A549 (cell line): ENCODE measurements around the gene APOL5. TPM values are rescaled to one million over a fixed set of nuclear protein-coding genes. Genes with fewer than 3 reads are reported as not detected.

Experiments used
- ATAC-seq, 2 experiments: fragments of 200-7000 bp in 1 of 2; fragments of >200 bp in 1 of 2; cut with Nextera tagmentation in 1 of 2; cut with Tn5 transposase in 1 of 2; 3 replicates each; pipeline versions ENCODE4 v1.8.0 to v1.9.1; 2018 to 2020; ENCODE audit warnings: mild to moderate bottlenecking in 1 of 2, moderate library complexity in 1 of 2
- CTCF ChIA-PET: fragments of 300-600 bp; sonication (Branson Sonifier 250); formaldehyde crosslinking; extraction: SDS; loops from one replicate; lab custom pipeline; 2021; ENCODE audit warnings: antibody characterized with exemption, inconsistent platforms; lab: Yijun Ruan, JAX
- POLR2A ChIA-PET: fragments of 350-600 bp; formaldehyde crosslinking; extraction: SDS; loops from one replicate; lab custom pipeline; 2021; ENCODE audit warnings: antibody characterized with exemption, inconsistent platforms; lab: Yijun Ruan, JAX
- DNase-seq, 2 experiments: peaks; one replicate each; pipeline versions ENCODE4 v3.0.0 to v3.0.0-alpha.2; 2011 to 2016; ENCODE audit warnings: low read depth in 1 of 2, low spot score in 1 of 2
- FAIRE-seq: peaks from 2 replicates; lab custom pipeline; 2011; peaks lifted over from hg19 to GRCh38; lab: Jason Lieb, UNC
- H3K27ac ChIP-seq, 2 experiments: fragments of >200 bp; sonication (Bioruptor Twin); formaldehyde crosslinking; 3 replicates each; pipeline ENCODE4 v1.5.1; 2016 to 2017
- H3K4me1 ChIP-seq: fragments of >200 bp; sonication (Bioruptor Twin); formaldehyde crosslinking; 3 replicates; pipeline ENCODE4 v1.6.1; 2016
- H3K4me2 ChIP-seq: fragments of >200 bp; sonication (Bioruptor Twin); formaldehyde crosslinking; 3 replicates; pipeline ENCODE4 v1.6.1; 2016
- H3K4me3 ChIP-seq: fragments of >200 bp; sonication (Bioruptor Twin); formaldehyde crosslinking; 3 replicates; pipeline ENCODE4 v1.5.1; 2016
- H3K9me3 ChIP-seq: fragments of >200 bp; sonication (Bioruptor Twin); formaldehyde crosslinking; 3 replicates; pipeline ENCODE4 v1.6.1; 2016
- CBX8 ChIP-seq: fragments of 200-600 bp; sonication (generic); IDR thresholded peaks from 2 replicates; pipeline ENCODE4 v1.6.1; 2016
- CEBPB ChIP-seq, 2 experiments: fragments of >200 bp in 1 of 2; sonication (Bioruptor Twin) in 1 of 2; formaldehyde crosslinking in 1 of 2; IDR thresholded peaks; 2 replicates each; pipeline ENCODE4 v1.6.1; 2012 to 2016
- FOXS1 ChIP-seq: fragments of 250-450 bp; sonication (Bioruptor Pico); IDR thresholded peaks from 2 replicates; pipeline ENCODE4 v1.5.0; 2020; ENCODE audit warnings: mild to moderate bottlenecking, moderate library complexity
- KDM1A ChIP-seq: fragments of 200-600 bp; sonication (generic); IDR thresholded peaks from 2 replicates; pipeline ENCODE4 v1.6.1; 2016; ENCODE audit warnings: low read depth, mild to moderate bottlenecking
- MAFK ChIP-seq: fragments of 450-650 bp; IDR thresholded peaks from 2 replicates; pipeline ENCODE4 v1.6.1; 2014; ENCODE audit not compliant: partially characterized antibody
- MYC ChIP-seq: IDR thresholded peaks from 2 replicates; pipeline ENCODE4 v1.6.1; 2012; ENCODE audit warnings: mild to moderate bottlenecking, inconsistent platforms, low read length, improper control_type of control experiment, borderline replicate concordance
- POLR2A ChIP-seq: IDR thresholded peaks from 2 replicates; pipeline ENCODE4 v1.6.1; 2012; ENCODE audit warnings: mild to moderate bottlenecking, low read length
- POLR2AphosphoS2 ChIP-seq: conservative IDR thresholded peaks from 2 replicates; pipeline ENCODE4 v1.6.1; 2012; ENCODE audit warnings: low read length, improper control_type of control experiment, inconsistent platforms
- RCOR1 ChIP-seq: fragments of 150-350 bp; IDR thresholded peaks from 2 replicates; pipeline ENCODE4 v1.6.1; 2014; ENCODE audit warnings: antibody characterized with exemption, low read length, low read depth
- RFX5 ChIP-seq: fragments of 450-650 bp; IDR thresholded peaks from 2 replicates; pipeline ENCODE4 v1.7.1; 2014; ENCODE audit warnings: antibody characterized with exemption, mild to moderate bottlenecking, moderate library complexity
- RNF2 ChIP-seq: fragments of 200-600 bp; sonication (generic); IDR thresholded peaks from 2 replicates; pipeline ENCODE4 v1.6.1; 2016; ENCODE audit warnings: low read depth, mild to moderate bottlenecking, antibody characterized with exemption, moderate library complexity, borderline replicate concordance
- SREBF2 ChIP-seq: fragments of 450-650 bp; IDR thresholded peaks from 2 replicates; pipeline ENCODE4 v1.6.1; 2014; ENCODE audit warnings: mild to moderate bottlenecking, moderate library complexity
- TFCP2L1 ChIP-seq: fragments of 250-450 bp; sonication (Bioruptor Pico); IDR thresholded peaks from 2 replicates; pipeline ENCODE4 v1.5.0; 2021; ENCODE audit warnings: mild to moderate bottlenecking
- ZFP36 ChIP-seq: fragments of 450-650 bp; IDR thresholded peaks from 2 replicates; pipeline ENCODE4 v1.6.1; 2014; ENCODE audit warnings: borderline replicate concordance; ENCODE audit not compliant: partially characterized antibody
- ZSCAN20 ChIP-seq: fragments of 250-450 bp; sonication (Bioruptor Pico); IDR thresholded peaks from 2 replicates; pipeline ENCODE4 v1.8.0; 2022; ENCODE audit warnings: mild to moderate bottlenecking, moderate library complexity
- WGBS: methylation state at CpG from one replicate; pipeline ENCODE4 v1.1.6; 2017; ENCODE audit errors: missing lambda C conversion rate; 5-methylcytosine and 5-hydroxymethylcytosine counted together
- polyA plus RNA-seq, 4 experiments: library from polyadenylated mRNA; depleted of rRNA in 3 of 4; stranded (reverse); fragments of >200 nt; fragmentation: RNase III in 1 of 4; extraction: RNeasy Plus Mini Kit Qiagen cat#74134 plus additional on column Dnase treatment in 1 of 4; gene quantifications; 2 replicates in 3 of 4; 3 replicates in 1 of 4; pipeline ENCODE4 v1.2.3, GENCODE V29; 2011 to 2017
- TF ChIP-seq, protein P1 (sequence below): fragments of >200 bp; sonication (Bioruptor Twin); formaldehyde crosslinking; IDR thresholded peaks from 3 replicates; pipeline ENCODE4 v1.5.1; 2016
- TF ChIP-seq, protein P2 (sequence below): fragments of 450-650 bp; IDR thresholded peaks from 2 replicates; pipeline ENCODE4 v1.6.1; 2014; ENCODE audit warnings: antibody characterized with exemption
- TF ChIP-seq, protein P3 (sequence below): IDR thresholded peaks from 2 replicates; pipeline ENCODE4 v1.6.1; 2012; ENCODE audit warnings: low read depth, borderline replicate concordance
- TF ChIP-seq, protein P4 (sequence below): fragments of 200-600 bp; sonication (generic); IDR thresholded peaks from 2 replicates; pipeline ENCODE4 v1.6.1; 2016; ENCODE audit warnings: antibody characterized with exemption, mild to moderate bottlenecking, moderate library complexity
- TF ChIP-seq, protein P5 (sequence below): fragments of 150-350 bp; IDR thresholded peaks from 2 replicates; pipeline ENCODE4 v1.6.1; 2014; ENCODE audit warnings: low read depth, mild to moderate bottlenecking, low read length
- TF ChIP-seq, protein P6 (sequence below): fragments of 250-450 bp; sonication (Bioruptor Pico); IDR thresholded peaks from 2 replicates; pipeline ENCODE4 v1.5.0; 2020; ENCODE audit warnings: low read depth, mild to moderate bottlenecking, moderate library complexity

APOL5 gene
- polyA plus RNA-seq, 2 of the 4 experiments (the other 2 are of a cell fraction) = not detected

DNA sequence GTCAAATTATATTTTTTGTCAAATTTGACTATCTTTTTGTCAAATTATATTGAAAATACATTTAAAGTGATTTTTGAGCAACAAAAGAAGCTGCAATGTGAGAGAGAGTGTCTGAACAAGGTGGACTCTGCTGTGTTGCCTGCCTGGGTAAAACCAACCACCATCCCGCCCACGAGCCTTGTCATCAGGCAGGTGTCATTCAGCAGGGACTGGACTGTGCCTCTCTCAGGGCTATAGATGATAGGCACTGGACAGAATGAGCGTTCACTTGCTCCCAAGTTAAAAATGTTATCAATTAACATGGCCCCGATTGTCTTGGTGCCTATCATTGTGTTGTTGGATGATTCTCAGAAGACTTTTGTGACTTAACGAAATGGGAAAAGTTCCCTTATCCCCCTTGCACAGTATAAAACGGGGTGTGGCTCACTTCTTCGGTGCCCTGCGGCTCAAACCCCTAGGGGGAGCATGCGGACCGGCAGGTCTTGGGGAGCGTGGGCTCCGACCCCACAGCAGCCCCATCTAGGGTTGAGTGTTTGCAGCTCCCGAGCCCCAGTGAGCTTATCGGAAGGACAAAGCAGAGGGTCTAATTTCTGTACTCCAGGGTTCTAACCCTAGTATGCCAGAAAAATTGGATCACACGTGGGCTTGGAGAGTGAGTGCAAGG, 1.7 kb downstream of the APOL5 start:
- TF ChIP-seq RNF2 = no peak
- TF ChIP-seq SREBF2 = no peak
- TF ChIP-seq MAFK = no peak
- no peak for TF ChIP-seq TFCP2L1 (CRISPR knock-in tag)
- no peak for TF ChIP-seq CEBPB (IDR thresholded peaks at IDR 0.05)
- no peaks in the 10 kb centered on the region for H3K9me3 ChIP-seq
- 73% methylated on average over 13 of the region's 15 CpGs for WGBS
- no peak for DNase-seq
- POLR2A ChIA-PET = no interaction called here
- CTCF ChIA-PET = no interaction called here
- no peak overlapping the region for H3K4me2 ChIP-seq
- 0 out of 6 replicates have a peak, but pooled peaks of 1 of the 2 experiments have one; percentile 33 for ATAC-seq
- H3K4me3 ChIP-seq = no peak overlapping the region
- H3K4me1 ChIP-seq = no peaks in the 10 kb centered on the region
- no peak overlapping the region for H3K27ac ChIP-seq
- no peak for FAIRE-seq

DNA sequence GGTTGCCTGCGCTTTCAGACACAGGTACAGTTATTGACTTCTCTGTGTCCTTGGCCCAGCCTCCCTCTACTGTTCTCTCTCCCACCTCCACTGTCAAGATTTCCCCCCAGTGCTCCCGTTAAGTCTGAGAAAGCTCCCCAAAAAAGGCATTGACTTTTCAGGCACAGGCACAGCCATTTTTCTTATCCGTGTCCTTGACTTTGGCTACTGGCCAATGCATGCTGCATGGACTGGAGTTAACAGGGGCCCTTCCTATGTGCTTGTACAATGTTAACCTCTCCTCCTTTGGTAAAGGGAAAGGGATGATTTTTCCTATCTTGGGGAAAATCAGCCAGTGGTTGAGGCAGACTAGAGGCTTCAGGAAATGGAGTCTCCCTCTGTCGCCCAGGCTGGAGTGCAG, 4.3 kb downstream of the APOL5 start:
- TF ChIP-seq MYC (no peak), POLR2A (no peak), RCOR1 (no peak)
- TF ChIP-seq, protein P1, sequence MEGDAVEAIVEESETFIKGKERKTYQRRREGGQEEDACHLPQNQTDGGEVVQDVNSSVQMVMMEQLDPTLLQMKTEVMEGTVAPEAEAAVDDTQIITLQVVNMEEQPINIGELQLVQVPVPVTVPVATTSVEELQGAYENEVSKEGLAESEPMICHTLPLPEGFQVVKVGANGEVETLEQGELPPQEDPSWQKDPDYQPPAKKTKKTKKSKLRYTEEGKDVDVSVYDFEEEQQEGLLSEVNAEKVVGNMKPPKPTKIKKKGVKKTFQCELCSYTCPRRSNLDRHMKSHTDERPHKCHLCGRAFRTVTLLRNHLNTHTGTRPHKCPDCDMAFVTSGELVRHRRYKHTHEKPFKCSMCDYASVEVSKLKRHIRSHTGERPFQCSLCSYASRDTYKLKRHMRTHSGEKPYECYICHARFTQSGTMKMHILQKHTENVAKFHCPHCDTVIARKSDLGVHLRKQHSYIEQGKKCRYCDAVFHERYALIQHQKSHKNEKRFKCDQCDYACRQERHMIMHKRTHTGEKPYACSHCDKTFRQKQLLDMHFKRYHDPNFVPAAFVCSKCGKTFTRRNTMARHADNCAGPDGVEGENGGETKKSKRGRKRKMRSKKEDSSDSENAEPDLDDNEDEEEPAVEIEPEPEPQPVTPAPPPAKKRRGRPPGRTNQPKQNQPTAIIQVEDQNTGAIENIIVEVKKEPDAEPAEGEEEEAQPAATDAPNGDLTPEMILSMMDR = no peak
- DNase-seq (no peak), FAIRE-seq (no peak), ATAC-seq (no peak)
- no peak overlapping the region for H3K27ac ChIP-seq
- WGBS = 93% methylated on average over 4 of the region's 4 CpGs
- POLR2A ChIA-PET = no interaction called here
- CTCF ChIA-PET = no interaction called here
- no peak overlapping the region for H3K4me3 ChIP-seq
- H3K9me3 ChIP-seq = no peaks in the 10 kb centered on the region
- no peak overlapping the region for H3K4me2 ChIP-seq
- no peaks in the 10 kb centered on the region for H3K4me1 ChIP-seq

DNA sequence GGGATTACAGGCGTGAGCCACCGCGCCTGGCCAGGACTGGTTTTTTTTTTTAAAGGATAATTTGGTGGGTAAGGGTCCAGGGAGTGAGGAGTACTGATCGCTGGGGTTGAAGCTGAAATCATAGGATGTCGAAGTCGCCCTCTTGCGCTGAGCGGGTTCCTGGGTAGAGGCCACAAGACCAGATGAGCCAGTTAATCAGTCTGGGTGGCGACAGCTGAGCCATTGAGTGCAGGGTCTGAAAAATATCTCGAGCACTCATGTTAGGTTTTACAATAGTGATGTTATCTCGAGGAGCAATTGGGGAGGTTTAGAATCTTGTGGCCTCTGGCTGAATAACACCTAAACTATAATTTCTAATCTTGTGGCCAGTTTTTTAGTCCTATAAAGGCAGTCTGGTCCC, 7.8 kb downstream of the APOL5 start:
- H3K4me3 ChIP-seq = no peak overlapping the region
- no peak overlapping the region for H3K4me2 ChIP-seq
- WGBS = 83% methylated on average over 11 of the region's 11 CpGs
- ChIA-PET POLR2A (no interaction called here), CTCF (interaction anchor here (1.3 kb wide), 2 partner anchors 9 to 10 kb away, joined by 3 read pairs; no protein-coding TSS in a partner anchor)
- DNase-seq (no peak), FAIRE-seq (no peak), ATAC-seq (no peak)
- no peaks in the 10 kb centered on the region for H3K9me3 ChIP-seq
- H3K4me1 ChIP-seq = no peaks in the 10 kb centered on the region
- no peak overlapping the region for H3K27ac ChIP-seq
- TF ChIP-seq MYC = no peak
- TF ChIP-seq, protein P2, sequence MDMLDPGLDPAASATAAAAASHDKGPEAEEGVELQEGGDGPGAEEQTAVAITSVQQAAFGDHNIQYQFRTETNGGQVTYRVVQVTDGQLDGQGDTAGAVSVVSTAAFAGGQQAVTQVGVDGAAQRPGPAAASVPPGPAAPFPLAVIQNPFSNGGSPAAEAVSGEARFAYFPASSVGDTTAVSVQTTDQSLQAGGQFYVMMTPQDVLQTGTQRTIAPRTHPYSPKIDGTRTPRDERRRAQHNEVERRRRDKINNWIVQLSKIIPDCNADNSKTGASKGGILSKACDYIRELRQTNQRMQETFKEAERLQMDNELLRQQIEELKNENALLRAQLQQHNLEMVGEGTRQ = no peak
- no peak for TF ChIP-seq POLR2AphosphoS2
- TF ChIP-seq, protein P3, sequence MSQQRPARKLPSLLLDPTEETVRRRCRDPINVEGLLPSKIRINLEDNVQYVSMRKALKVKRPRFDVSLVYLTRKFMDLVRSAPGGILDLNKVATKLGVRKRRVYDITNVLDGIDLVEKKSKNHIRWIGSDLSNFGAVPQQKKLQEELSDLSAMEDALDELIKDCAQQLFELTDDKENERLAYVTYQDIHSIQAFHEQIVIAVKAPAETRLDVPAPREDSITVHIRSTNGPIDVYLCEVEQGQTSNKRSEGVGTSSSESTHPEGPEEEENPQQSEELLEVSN = no peak
- no peak for TF ChIP-seq CBX8
- TF ChIP-seq, protein P4, sequence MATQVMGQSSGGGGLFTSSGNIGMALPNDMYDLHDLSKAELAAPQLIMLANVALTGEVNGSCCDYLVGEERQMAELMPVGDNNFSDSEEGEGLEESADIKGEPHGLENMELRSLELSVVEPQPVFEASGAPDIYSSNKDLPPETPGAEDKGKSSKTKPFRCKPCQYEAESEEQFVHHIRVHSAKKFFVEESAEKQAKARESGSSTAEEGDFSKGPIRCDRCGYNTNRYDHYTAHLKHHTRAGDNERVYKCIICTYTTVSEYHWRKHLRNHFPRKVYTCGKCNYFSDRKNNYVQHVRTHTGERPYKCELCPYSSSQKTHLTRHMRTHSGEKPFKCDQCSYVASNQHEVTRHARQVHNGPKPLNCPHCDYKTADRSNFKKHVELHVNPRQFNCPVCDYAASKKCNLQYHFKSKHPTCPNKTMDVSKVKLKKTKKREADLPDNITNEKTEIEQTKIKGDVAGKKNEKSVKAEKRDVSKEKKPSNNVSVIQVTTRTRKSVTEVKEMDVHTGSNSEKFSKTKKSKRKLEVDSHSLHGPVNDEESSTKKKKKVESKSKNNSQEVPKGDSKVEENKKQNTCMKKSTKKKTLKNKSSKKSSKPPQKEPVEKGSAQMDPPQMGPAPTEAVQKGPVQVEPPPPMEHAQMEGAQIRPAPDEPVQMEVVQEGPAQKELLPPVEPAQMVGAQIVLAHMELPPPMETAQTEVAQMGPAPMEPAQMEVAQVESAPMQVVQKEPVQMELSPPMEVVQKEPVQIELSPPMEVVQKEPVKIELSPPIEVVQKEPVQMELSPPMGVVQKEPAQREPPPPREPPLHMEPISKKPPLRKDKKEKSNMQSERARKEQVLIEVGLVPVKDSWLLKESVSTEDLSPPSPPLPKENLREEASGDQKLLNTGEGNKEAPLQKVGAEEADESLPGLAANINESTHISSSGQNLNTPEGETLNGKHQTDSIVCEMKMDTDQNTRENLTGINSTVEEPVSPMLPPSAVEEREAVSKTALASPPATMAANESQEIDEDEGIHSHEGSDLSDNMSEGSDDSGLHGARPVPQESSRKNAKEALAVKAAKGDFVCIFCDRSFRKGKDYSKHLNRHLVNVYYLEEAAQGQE = no peak
- TF ChIP-seq KDM1A = no peak
- TF ChIP-seq, protein P5, sequence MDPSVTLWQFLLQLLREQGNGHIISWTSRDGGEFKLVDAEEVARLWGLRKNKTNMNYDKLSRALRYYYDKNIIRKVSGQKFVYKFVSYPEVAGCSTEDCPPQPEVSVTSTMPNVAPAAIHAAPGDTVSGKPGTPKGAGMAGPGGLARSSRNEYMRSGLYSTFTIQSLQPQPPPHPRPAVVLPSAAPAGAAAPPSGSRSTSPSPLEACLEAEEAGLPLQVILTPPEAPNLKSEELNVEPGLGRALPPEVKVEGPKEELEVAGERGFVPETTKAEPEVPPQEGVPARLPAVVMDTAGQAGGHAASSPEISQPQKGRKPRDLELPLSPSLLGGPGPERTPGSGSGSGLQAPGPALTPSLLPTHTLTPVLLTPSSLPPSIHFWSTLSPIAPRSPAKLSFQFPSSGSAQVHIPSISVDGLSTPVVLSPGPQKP = no peak
- TF ChIP-seq, protein P1 = no peak
- TF ChIP-seq ZFP36 = no peak
- no peak for TF ChIP-seq ZSCAN20 (CRISPR knock-in tag)
- TF ChIP-seq RFX5 = no peak
- no peak for TF ChIP-seq SREBF2
- TF ChIP-seq, protein P6, sequence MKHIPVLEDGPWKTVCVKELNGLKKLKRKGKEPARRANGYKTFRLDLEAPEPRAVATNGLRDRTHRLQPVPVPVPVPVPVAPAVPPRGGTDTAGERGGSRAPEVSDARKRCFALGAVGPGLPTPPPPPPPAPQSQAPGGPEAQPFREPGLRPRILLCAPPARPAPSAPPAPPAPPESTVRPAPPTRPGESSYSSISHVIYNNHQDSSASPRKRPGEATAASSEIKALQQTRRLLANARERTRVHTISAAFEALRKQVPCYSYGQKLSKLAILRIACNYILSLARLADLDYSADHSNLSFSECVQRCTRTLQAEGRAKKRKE = no peak
- no peak for TF ChIP-seq FOXS1
